DMS 273 (cell line): Measurements from ENCODE around the gene MRPL48.

Experiments
- DNase-seq: peaks from one replicate; lab custom pipeline; 2025; ENCODE audit not compliant: unreplicated experiment; lab: John Stamatoyannopoulos, UW

Gene MRPL48

GRCh38 chr11:73888244-73888643, 100.6 kb downstream of the MRPL48 start:
- DNase-seq: no peak

GRCh38 chr11:73889019-73889418, 101.3 kb downstream of the MRPL48 start:
- no peak for DNase-seq

- DNase-seq: no peak
These were observed 101.9 kb downstream of the MRPL48 start for GRCh38 chr11:73889536-73889935.

GRCh38 chr11:73893041-73893440, 105.4 kb downstream of the MRPL48 start:
- no peak for DNase-seq

- DNase-seq: no peak
These were observed 107.2 kb downstream of the MRPL48 start for GRCh38 chr11:73894725-73895335.

GRCh38 chr11:73902303-73902702, 114.6 kb downstream of the MRPL48 start:
- DNase-seq: no peak

- DNase-seq: no peak
These were observed 119.5 kb downstream of the MRPL48 start for GRCh38 chr11:73907191-73907590.

GRCh38 chr11:73912026-73912425, 124.4 kb downstream of the MRPL48 start:
- no peak for DNase-seq

- no peak for DNase-seq
These were observed 125.8 kb downstream of the MRPL48 start for GRCh38 chr11:73913472-73913871.

GRCh38 chr11:73914284-73914683, 126.6 kb downstream of the MRPL48 start:
- no peak for DNase-seq
